Frontal cortex (tissue), 4 donors: ENCODE data around the gene LILRA2. TPM values are rescaled to one million over a fixed set of nuclear protein-coding genes. Genes with fewer than 3 reads are reported as not detected.
"Not testable (repeated sequence)": the region's sequence is repeated elsewhere in the genome, so short reads cannot be mapped to it uniquely, and the experiment has no call there.

Source experiments
- DNase-seq, 2 donors: peaks; one replicate each; pipeline ENCODE4 v3.0.0; 2012; ENCODE audit warnings: low spot score in 2 of 2
- FAIRE-seq: peaks from 2 replicates; lab custom pipeline; 2012; peaks lifted over from hg19 to GRCh38; lab: Jason Lieb, UNC
- total RNA-seq: library from RNA; depleted of rRNA; stranded (reverse); fragments of >200 nt; gene quantifications from one replicate; pipeline ENCODE4 v1.2.3, GENCODE V29; 2014
- donor health status: control.
- donor health status: control.
- donor health status: control.

The LILRA2 gene
- total RNA-seq, 1 donor from 2014 or later = under 0.01 TPM

- no peak for FAIRE-seq
- no peak for DNase-seq
These were observed 33.5 kb downstream of the LILRA2 start for GRCh38 chr19:54606891-54607784.

- DNase-seq = no peak
These were observed 34.2 kb downstream of the LILRA2 start for GRCh38 chr19:54607785-54608150.

GRCh38 chr19:54608205-54608604, 34.6 kb downstream of the LILRA2 start:
- DNase-seq = no peak
- FAIRE-seq = no peak

More at GRCh38 chr19:54607785-54608150, 34.2 kb downstream of the LILRA2 start:
- FAIRE-seq = no peak

- FAIRE-seq (no peak), DNase-seq (no peak)
These were observed 35.2 kb downstream of the LILRA2 start for GRCh38 chr19:54608792-54609191.

GRCh38 chr19:54609356-54609791, 35.8 kb downstream of the LILRA2 start:
- no peak for FAIRE-seq
- no peak for DNase-seq

GRCh38 chr19:54612428-54612827, 38.8 kb downstream of the LILRA2 start:
- DNase-seq = no peak

GRCh38 chr19:54614726-54615125, 41.1 kb downstream of the LILRA2 start:
- DNase-seq (no peak), FAIRE-seq (no peak)

More at GRCh38 chr19:54612428-54612827, 38.8 kb downstream of the LILRA2 start:
- FAIRE-seq = no peak

- FAIRE-seq (no peak), DNase-seq (no peak)
These were observed 42.5 kb downstream of the LILRA2 start for GRCh38 chr19:54616057-54616456.

- DNase-seq (no peak), FAIRE-seq (no peak)
These were observed 43.4 kb downstream of the LILRA2 start for GRCh38 chr19:54616821-54617560.

GRCh38 chr19:54620464-54620863, 46.9 kb downstream of the LILRA2 start:
- FAIRE-seq (no peak), DNase-seq (no peak)

GRCh38 chr19:54622431-54622830, 48.8 kb downstream of the LILRA2 start:
- no peak for FAIRE-seq
- DNase-seq = no peak

GRCh38 chr19:54624234-54624633, 50.6 kb downstream of the LILRA2 start:
- FAIRE-seq, DNase-seq: not testable (repeated sequence)

GRCh38 chr19:54624934-54625730, 51.5 kb downstream of the LILRA2 start:
- not testable (repeated sequence) for FAIRE-seq, DNase-seq

- FAIRE-seq (no peak), DNase-seq (no peak)
These were observed 53.2 kb downstream of the LILRA2 start for GRCh38 chr19:54626757-54627156.

- FAIRE-seq, DNase-seq: not testable (repeated sequence)
These were observed 54.3 kb downstream of the LILRA2 start for GRCh38 chr19:54627912-54628311.

- not testable (repeated sequence) for FAIRE-seq
These were observed 56.7 kb downstream of the LILRA2 start, which contains the start of gene LILRB1 for GRCh38 chr19:54630262-54630661. LILRB1 (plus strand) TSS chr19:54630484; CDS start chr19:54631074, 590 bp downstream.

GRCh38 chr19:54630782-54631181, 57.2 kb downstream of the LILRA2 start:
- FAIRE-seq (no peak), DNase-seq (peak in 1 of 2 donors; percentile 20)

More at GRCh38 chr19:54630262-54630661, 56.7 kb downstream of the LILRA2 start, which contains the start of gene LILRB1:
- not testable (repeated sequence) for DNase-seq

- FAIRE-seq, DNase-seq: not testable (repeated sequence)
These were observed 58.1 kb downstream of the LILRA2 start for GRCh38 chr19:54631489-54632337.

GRCh38 chr19:54632517-54632916, 58.9 kb downstream of the LILRA2 start:
- not testable (repeated sequence) for DNase-seq, FAIRE-seq
